HG03571 (cell line): Measurements from ENCODE around the gene ZNF865.

Experiments used
- ATAC-seq: cut with Tn5 transposase; IDR thresholded peaks from one replicate; pipeline ENCODE4 v1.9.1; 2021; ENCODE audit not compliant: unreplicated experiment

Gene ZNF865

GRCh38 chr19:55622242-55622969 is 17.0 kb downstream of the ZNF865 start:
- ATAC-seq: no peak

- no peak for ATAC-seq
Measured at GRCh38 chr19:55623130-55623529, 17.7 kb downstream of the ZNF865 start.

- ATAC-seq: no peak
Measured at GRCh38 chr19:55623561-55623960, 18.1 kb downstream of the ZNF865 start.

GRCh38 chr19:55624109-55625003 is 18.9 kb downstream of the ZNF865 start, which contains the start of gene ZNF784:
Gene ZNF784 (minus strand): TSS chr19:55624566. CDS start chr19:55624561, 5 bp downstream.
- no peak for ATAC-seq

- ATAC-seq: no peak
Measured at GRCh38 chr19:55625004-55625326, 19.5 kb downstream of the ZNF865 start.

- no peak for ATAC-seq
Measured at GRCh38 chr19:55626350-55626749, 20.9 kb downstream of the ZNF865 start.

- ATAC-seq: no peak
Measured at GRCh38 chr19:55632463-55632834, 27.0 kb downstream of the ZNF865 start.

- ATAC-seq: no peak
Measured at GRCh38 chr19:55633861-55634260, 28.4 kb downstream of the ZNF865 start.

- ATAC-seq: no peak
Measured at GRCh38 chr19:55635334-55635717, 29.9 kb downstream of the ZNF865 start.

- no peak for ATAC-seq
Measured at GRCh38 chr19:55635856-55636440, 30.5 kb downstream of the ZNF865 start.

- no peak for ATAC-seq
Measured at GRCh38 chr19:55636723-55637122, 31.3 kb downstream of the ZNF865 start.

GRCh38 chr19:55637534-55637933 is 32.1 kb downstream of the ZNF865 start:
- ATAC-seq: no peak

- no peak for ATAC-seq
Measured at GRCh38 chr19:55638864-55639359, 33.5 kb downstream of the ZNF865 start.

GRCh38 chr19:55640043-55640576 is 34.7 kb downstream of the ZNF865 start:
- no peak for ATAC-seq

- no peak for ATAC-seq
Measured at GRCh38 chr19:55640577-55641425, 35.4 kb downstream of the ZNF865 start, which contains the start of gene ZNF580. Gene ZNF580 (plus strand): TSS chr19:55641002. CDS start chr19:55642509, 1,507 bp downstream.

GRCh38 chr19:55641426-55642152 is 36.1 kb downstream of the ZNF865 start:
- ATAC-seq: no peak

- ATAC-seq: no peak
Measured at GRCh38 chr19:55642153-55643002, 36.9 kb downstream of the ZNF865 start.

GRCh38 chr19:55643003-55643886 is 37.8 kb downstream of the ZNF865 start, which contains the start of gene ZNF581:
Gene ZNF581 (plus strand): TSS chr19:55643649. CDS start chr19:55644572, 923 bp downstream.
- peak; percentile 31 for ATAC-seq
